H1 (cell line): ENCODE measurements around the gene CDKN2B. TPM values are rescaled to one million over a fixed set of nuclear protein-coding genes. Genes with fewer than 3 reads are reported as not detected.

Source experiments
- CTCF ChIA-PET: fragments of 300-600 bp; sonication (Branson Sonifier 250); formaldehyde crosslinking; loops from one replicate; lab custom pipeline; 2021; ENCODE audit not compliant: partially characterized antibody; lab: Charles Lee
- POLR2A ChIA-PET: fragments of 300-600 bp; sonication (Branson Sonifier 250); formaldehyde crosslinking; loops from one replicate; lab custom pipeline; 2021; ENCODE audit warnings: inconsistent platforms; ENCODE audit not compliant: partially characterized antibody; lab: Charles Lee
- DNase-seq, 2 experiments: peaks; one replicate each; pipeline versions ENCODE4 v3.0.0 to v3.0.0-alpha.2; 2010 to 2022; ENCODE audit warnings: low spot score in 2 of 2, low read depth in 1 of 2, mixed read lengths in 1 of 2
- FAIRE-seq: peaks from 2 replicates; lab custom pipeline; 2011; peaks lifted over from hg19 to GRCh38; lab: Jason Lieb, UNC
- H2AFZ ChIP-seq: 2 replicates; pipeline ENCODE4 v1.8.1; 2012; ENCODE audit warnings: low read length, inconsistent platforms
- H2AK5ac ChIP-seq: 2 replicates; pipeline ENCODE4 v1.6.1; 2013; ENCODE audit warnings: low read depth, low read length
- H2BK120ac ChIP-seq: replicated peaks from 2 replicates; pipeline ENCODE3; 2013; ENCODE audit warnings: low read depth, low read length, inconsistent platforms
- H2BK12ac ChIP-seq: 2 replicates; pipeline ENCODE4 v1.6.1; 2013; ENCODE audit warnings: low read depth, low read length
- H2BK15ac ChIP-seq: 2 replicates; pipeline ENCODE4 v1.6.1; 2013; ENCODE audit warnings: low read length
- H2BK20ac ChIP-seq: 2 replicates; pipeline ENCODE4 v1.6.1; 2013; ENCODE audit warnings: low read length
- H2BK5ac ChIP-seq: 2 replicates; pipeline ENCODE4 v1.6.1; 2013; ENCODE audit warnings: low read depth, low read length
- H3K14ac ChIP-seq: 2 replicates; pipeline ENCODE4 v1.6.1; 2013; ENCODE audit warnings: inconsistent platforms; ENCODE audit not compliant: insufficient read length
- H3K18ac ChIP-seq: 2 replicates; pipeline ENCODE4 v1.6.1; 2013; ENCODE audit warnings: low read length; ENCODE audit errors: extremely low read depth
- H3K23ac ChIP-seq: 2 replicates; pipeline ENCODE4 v1.6.1; 2013; ENCODE audit warnings: inconsistent platforms; ENCODE audit not compliant: insufficient read length
- H3K23me2 ChIP-seq: 2 replicates; pipeline ENCODE4 v1.6.1; 2013; ENCODE audit warnings: low read depth, low read length
- H3K27ac ChIP-seq: 2 replicates; pipeline ENCODE4 v1.6.1; 2011; ENCODE audit warnings: low read depth, low read length, inconsistent platforms
- H3K27me3 ChIP-seq, 4 experiments: replicated peaks in 1 of 4; 1 replicate in 1 of 4; 2 replicates in 3 of 4; pipeline versions ENCODE4 v1.6.1 to v1.8.1; 2011 to 2013; ENCODE audit warnings: low read length in 3 of 4, mild to moderate bottlenecking in 3 of 4, inconsistent platforms in 2 of 4, mixed read lengths in 2 of 4, moderate library complexity in 1 of 4; ENCODE audit not compliant: control insufficient read depth in 3 of 4, insufficient read depth in 3 of 4; ENCODE audit errors: extremely low read depth in 1 of 4
- H3K36me3 ChIP-seq, 4 experiments: 2 replicates each; pipeline versions ENCODE4 v1.6.1 to v1.8.1; 2011 to 2013; ENCODE audit warnings: mild to moderate bottlenecking in 4 of 4, low read length in 3 of 4, moderate library complexity in 2 of 4, control low read depth in 1 of 4, inconsistent platforms in 1 of 4; ENCODE audit not compliant: insufficient read depth in 4 of 4, control insufficient read depth in 2 of 4
- H3K4ac ChIP-seq: replicated peaks from 2 replicates; pipeline ENCODE3; 2013; ENCODE audit warnings: low read length, low read depth, mixed read lengths, inconsistent platforms; ENCODE audit not compliant: insufficient read length
- H3K4me1 ChIP-seq, 4 experiments: replicated peaks in 1 of 4; 1 replicate in 1 of 4; 2 replicates in 3 of 4; pipeline versions ENCODE4 v1.6.1 to v1.8.1; 2011 to 2013; ENCODE audit warnings: low read length in 3 of 4, inconsistent platforms in 2 of 4, mixed read lengths in 1 of 4; ENCODE audit not compliant: insufficient read depth in 4 of 4, control insufficient read depth in 3 of 4
- H3K4me2 ChIP-seq, 2 experiments: 2 replicates each; pipeline versions ENCODE4 v1.6.1 to v1.8.1; 2011 to 2013; ENCODE audit warnings: low read depth in 2 of 2, low read length in 2 of 2, control low read depth in 1 of 2, inconsistent platforms in 1 of 2, mild to moderate bottlenecking in 1 of 2; ENCODE audit not compliant: insufficient read depth in 1 of 2
- H3K4me3 ChIP-seq, 4 experiments: fragments of 200-600, 300-600 bp in 1 of 4; sonication (generic), shearing (Covaris generic), sonication (Bioruptor Twin) in 1 of 4; 2 replicates each; pipeline versions ENCODE4 v1.5.1 to v1.8.1; 2011 to 2016; ENCODE audit warnings: low read length in 4 of 4, low read depth in 3 of 4, control low read depth in 2 of 4, inconsistent platforms in 2 of 4, mild to moderate bottlenecking in 2 of 4, mixed read lengths in 1 of 4, moderate library complexity in 1 of 4; ENCODE audit not compliant: insufficient read depth in 2 of 4; ENCODE audit errors: extremely low read depth in 1 of 4
- H3K56ac ChIP-seq: replicated peaks from 2 replicates; pipeline ENCODE3; 2013; ENCODE audit warnings: low read depth, mild to moderate bottlenecking, mixed read lengths, low read length, inconsistent platforms; ENCODE audit not compliant: insufficient read length
- H3K79me1 ChIP-seq: 2 replicates; pipeline ENCODE4 v1.6.1; 2013; ENCODE audit warnings: low read depth, low read length, control low read depth
- H3K79me2 ChIP-seq, 2 experiments: 2 replicates each; pipeline versions ENCODE4 v1.6.1 to v1.8.1; 2012 to 2013; ENCODE audit warnings: low read length in 2 of 2, mild to moderate bottlenecking in 2 of 2, inconsistent platforms in 1 of 2; ENCODE audit not compliant: insufficient read depth in 2 of 2, control insufficient read depth in 1 of 2
- H3K9ac ChIP-seq, 4 experiments: replicated peaks in 1 of 4; 1 replicate in 1 of 4; 2 replicates in 3 of 4; pipeline versions ENCODE4 v1.6.1 to v1.8.1; 2011 to 2013; ENCODE audit warnings: low read depth in 3 of 4, low read length in 3 of 4, control low read depth in 2 of 4, mild to moderate bottlenecking in 2 of 4, moderate library complexity in 2 of 4, inconsistent platforms in 1 of 4; ENCODE audit errors: extremely low read depth in 1 of 4
- H3K9me3 ChIP-seq, 2 experiments: 2 replicates each; pipeline versions ENCODE4 v1.6.1 to v1.8.1; 2012 to 2013; ENCODE audit warnings: mild to moderate bottlenecking in 2 of 2, moderate library complexity in 2 of 2, control low read depth in 1 of 2, inconsistent platforms in 1 of 2, low read depth in 1 of 2, low read length in 1 of 2, mixed read lengths in 1 of 2; ENCODE audit not compliant: insufficient read depth in 2 of 2
- H4K20me1 ChIP-seq, 2 experiments: replicated peaks in 1 of 2; 2 replicates each; pipeline versions ENCODE3 to v1.8.1; 2011 to 2013; ENCODE audit warnings: inconsistent platforms in 2 of 2, low read length in 2 of 2, mild to moderate bottlenecking in 1 of 2; ENCODE audit not compliant: insufficient read depth in 2 of 2, control insufficient read depth in 1 of 2
- H4K5ac ChIP-seq: 2 replicates; pipeline ENCODE4 v1.6.1; 2013; ENCODE audit warnings: low read length, low read depth, mixed read lengths, inconsistent platforms; ENCODE audit not compliant: insufficient read length
- H4K8ac ChIP-seq: 2 replicates; pipeline ENCODE4 v1.8.0; 2013; ENCODE audit warnings: mild to moderate bottlenecking, moderate library complexity, low read length, inconsistent platforms; ENCODE audit not compliant: insufficient read depth; ENCODE audit errors: extremely low read depth
- H4K91ac ChIP-seq: replicated peaks from 2 replicates; pipeline ENCODE3; 2013; ENCODE audit warnings: low read length, mixed read lengths, inconsistent platforms; ENCODE audit not compliant: insufficient read length
- ATF3 ChIP-seq: IDR thresholded peaks from 2 replicates; pipeline ENCODE4 v1.6.1; 2011; ENCODE audit warnings: low read depth, mild to moderate bottlenecking, low read length; ENCODE audit not compliant: insufficient read depth
- BRCA1 ChIP-seq: IDR thresholded peaks from 2 replicates; pipeline ENCODE4 v1.6.1; 2012; ENCODE audit warnings: low read depth, low read length, improper control_type of control experiment
- RFX5 ChIP-seq: IDR thresholded peaks from 2 replicates; pipeline ENCODE4 v1.6.1; 2011; ENCODE audit warnings: low read depth, low read length, improper control_type of control experiment, borderline replicate concordance
- WGBS, 2 experiments: shearing (Covaris generic) in 1 of 2; methylation state at CpG; one replicate each; pipeline versions ENCODE4 v1.1.6 to v1.1.7; 2013 to 2015; ENCODE audit warnings: low lambda C conversion rate in 2 of 2, mixed read lengths in 2 of 2, inconsistent platforms in 1 of 2, low coverage in 1 of 2, missing lambda C conversion rate in 1 of 2; ENCODE audit not compliant: insufficient replicate concordance in 2 of 2, insufficient coverage in 1 of 2, insufficient read length in 1 of 2; ENCODE audit errors: extremely low coverage in 1 of 2, missing lambda C conversion rate in 1 of 2; 5-methylcytosine and 5-hydroxymethylcytosine counted together
- polyA plus RNA-seq, 7 experiments: library from polyadenylated mRNA; depleted of rRNA in 3 of 7; stranded (reverse) in 5 of 7; unstranded in 2 of 7; fragments of >200 nt in 5 of 7; fragments of 200-250 nt in 2 of 7; gene quantifications; 1 replicate in 5 of 7; 2 replicates in 1 of 7; 4 replicates in 1 of 7; pipeline versions ENCODE4 v1.2.1 to v1.2.3, GENCODE V29; 2011 to 2013; ENCODE audit warnings: missing spikeins in 2 of 7, mixed read lengths in 2 of 7
- total RNA-seq: library from RNA; stranded (reverse); fragmentation: NEBNext Ultra II Directional; extraction: Animal tissue kit (Norgen Biotek cat#: 25700); gene quantifications from 2 replicates; pipeline ENCODE4 v1.2.1, GENCODE V29; 2021

Gene CDKN2B
- total and polyA plus RNA-seq, 2 of the 8 experiments (the other 6 are each of a cell fraction or from before 2014, with no cell fraction given), result 0.20 to 0.88 TPM

DNA sequence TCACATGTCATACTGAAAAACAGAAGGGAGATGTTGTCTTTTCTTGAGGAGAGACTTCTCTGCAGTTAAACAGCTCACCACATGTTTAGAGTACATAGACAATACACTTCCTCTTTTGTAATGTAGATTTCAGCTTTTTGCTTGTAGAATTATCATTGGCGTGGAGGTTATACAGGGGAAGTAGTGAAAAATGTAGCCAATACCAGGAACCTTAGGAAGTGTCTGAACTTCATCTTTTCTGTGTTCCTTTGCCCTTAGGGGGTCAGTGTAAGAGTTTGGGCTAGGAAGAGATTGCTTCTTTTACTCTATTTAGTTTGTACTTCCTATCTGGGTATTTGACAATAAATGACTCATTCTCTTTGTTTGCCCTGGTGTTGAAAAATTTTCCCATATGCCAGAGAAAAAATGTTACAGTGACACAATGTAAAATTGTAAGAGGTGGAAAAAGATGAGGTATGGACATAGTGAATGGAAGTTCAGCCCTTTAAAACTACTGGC is 21.0 kb upstream of the CDKN2B start:
- Histone ChIP-seq H3K27me3 (no peaks in the 10 kb centered on the region), H4K8ac (no peak overlapping the region), H2BK5ac (no peak overlapping the region), H3K27ac (no peak overlapping the region), H2BK120ac (no peak overlapping the region), H3K9me3 (no peaks in the 10 kb centered on the region), H3K23ac (no peak overlapping the region), H2BK20ac (no peak overlapping the region), H4K20me1 (no peaks in the 10 kb centered on the region), H3K4ac (no peak overlapping the region), H3K23me2 (no peaks in the 10 kb centered on the region), H3K4me3 (no peak overlapping the region), H3K36me3 (no peaks in the 10 kb centered on the region), H4K91ac (no peak overlapping the region), H2BK15ac (no peak overlapping the region), H2AK5ac (no peak overlapping the region), H3K14ac (no peak overlapping the region), H4K5ac (no peak overlapping the region), H2AFZ (no peak overlapping the region), H3K18ac (no peak overlapping the region), H2BK12ac (no peak overlapping the region), H3K4me1 (no peaks in the 10 kb centered on the region), H3K79me1 (no peaks in the 10 kb centered on the region), H3K79me2 (no peaks in the 10 kb centered on the region), H3K4me2 (no peak overlapping the region), H3K9ac (no peak overlapping the region), H3K56ac (no peak overlapping the region)
- ChIA-PET CTCF (interaction anchor here (0.7 to 2.6 kb wide), 7 partner anchors 9 to 216 kb away, joined by 3 to 10 read pairs (median 3); no protein-coding TSS in a partner anchor), POLR2A (no interaction called here)
- FAIRE-seq (no peak), DNase-seq (no peak)
- no peak for TF ChIP-seq BRCA1
- TF ChIP-seq ATF3, result no peak
- TF ChIP-seq RFX5, result no peak
- WGBS, 2 experiments, result 52% methylated on average over 1 of the region's 1 CpG; no CpG with 5 or more reads in 1 of the 2 experiments
